ENCODE results near the gene ZNF561.
"Not testable (repeated sequence)": the region's sequence is repeated elsewhere in the genome, so short reads cannot be mapped to it uniquely, and the experiment has no call there.

Gene ZNF561

DNA sequence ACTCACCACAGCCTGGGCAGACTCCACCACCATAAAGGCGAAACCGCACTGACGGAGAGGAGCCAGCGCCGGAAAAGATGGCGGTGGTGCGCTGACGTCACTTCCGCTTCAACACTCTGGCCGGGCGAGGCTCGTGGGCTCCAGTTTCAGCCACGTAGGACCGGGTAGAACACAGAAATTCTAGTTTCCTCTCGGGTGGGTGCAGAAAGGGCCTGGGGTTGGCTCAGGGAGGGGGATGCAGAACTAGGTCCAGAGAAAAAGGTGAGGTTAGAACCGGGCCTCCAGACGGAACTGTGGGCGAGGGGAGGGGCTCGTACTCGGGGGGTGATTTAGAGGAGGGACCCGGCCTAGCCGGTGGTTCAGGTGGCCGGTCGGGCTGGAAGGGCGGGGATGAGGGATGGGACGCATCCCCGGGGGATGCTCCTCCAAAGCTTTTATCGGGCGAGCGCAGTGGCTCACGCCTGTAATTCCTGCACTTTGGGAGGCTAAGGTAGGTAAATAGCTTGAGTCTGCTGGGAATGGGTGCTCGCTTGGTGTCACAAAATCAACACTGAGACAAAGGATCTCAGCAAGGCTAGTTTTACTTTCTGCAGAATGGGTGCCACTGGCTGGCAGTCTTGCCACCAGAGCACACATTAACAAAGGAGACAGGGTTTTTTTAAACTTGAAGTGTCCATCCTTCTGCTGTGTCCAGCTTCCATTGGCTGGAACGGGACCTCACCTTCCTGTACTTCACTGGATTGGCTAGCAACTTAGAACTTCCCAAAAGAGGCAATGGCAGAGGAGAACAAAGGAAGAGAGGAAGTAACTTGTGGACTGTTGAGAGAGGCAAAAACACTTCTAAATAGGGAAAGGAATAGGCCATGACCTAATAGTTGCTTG, at the start of gene ZNF561:
Gene ZNF561 (minus strand): TSS at position 77 of the 882 bp plus-strand sequence. CDS start 1,776 bp downstream, outside the sequence.
- peak; percentile 71 for DNase-seq (ENCODE audit: low read depth)
- TF ChIP-seq, protein P1, sequence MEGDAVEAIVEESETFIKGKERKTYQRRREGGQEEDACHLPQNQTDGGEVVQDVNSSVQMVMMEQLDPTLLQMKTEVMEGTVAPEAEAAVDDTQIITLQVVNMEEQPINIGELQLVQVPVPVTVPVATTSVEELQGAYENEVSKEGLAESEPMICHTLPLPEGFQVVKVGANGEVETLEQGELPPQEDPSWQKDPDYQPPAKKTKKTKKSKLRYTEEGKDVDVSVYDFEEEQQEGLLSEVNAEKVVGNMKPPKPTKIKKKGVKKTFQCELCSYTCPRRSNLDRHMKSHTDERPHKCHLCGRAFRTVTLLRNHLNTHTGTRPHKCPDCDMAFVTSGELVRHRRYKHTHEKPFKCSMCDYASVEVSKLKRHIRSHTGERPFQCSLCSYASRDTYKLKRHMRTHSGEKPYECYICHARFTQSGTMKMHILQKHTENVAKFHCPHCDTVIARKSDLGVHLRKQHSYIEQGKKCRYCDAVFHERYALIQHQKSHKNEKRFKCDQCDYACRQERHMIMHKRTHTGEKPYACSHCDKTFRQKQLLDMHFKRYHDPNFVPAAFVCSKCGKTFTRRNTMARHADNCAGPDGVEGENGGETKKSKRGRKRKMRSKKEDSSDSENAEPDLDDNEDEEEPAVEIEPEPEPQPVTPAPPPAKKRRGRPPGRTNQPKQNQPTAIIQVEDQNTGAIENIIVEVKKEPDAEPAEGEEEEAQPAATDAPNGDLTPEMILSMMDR (IDR thresholded peaks at IDR 0.05; ENCODE audit: control insufficient read depth, extremely low read depth, insufficient read depth), result no peak
- H3K4me3 ChIP-seq (ENCODE audit: low read depth, low read length), result peak within 1 kb of the TSS; percentile 85

DNA sequence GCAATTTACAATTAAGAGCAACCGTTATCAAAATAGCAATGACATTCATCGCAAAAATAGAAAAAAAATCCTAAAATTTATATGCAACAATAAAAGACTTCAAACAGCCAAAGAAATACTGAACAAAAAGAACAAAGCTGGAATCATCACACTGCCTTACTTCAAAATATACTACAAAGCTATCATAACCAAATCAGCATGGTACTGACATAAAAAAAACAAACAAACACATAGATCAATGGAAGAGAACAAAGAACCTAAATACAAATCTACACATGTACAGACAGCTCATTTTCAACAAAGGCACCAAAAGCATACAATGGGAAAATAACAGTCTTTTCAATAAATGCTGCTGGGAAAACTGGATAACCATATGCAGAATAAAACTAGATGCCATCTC, 47.5 kb upstream of the ZNF561 start:
- TF ChIP-seq, protein P1 (IDR thresholded peaks at IDR 0.05; ENCODE audit: control insufficient read depth, extremely low read depth, insufficient read depth), result no peak
- no peak overlapping the region for H3K4me3 ChIP-seq (ENCODE audit: low read depth, low read length)
- DNase-seq (ENCODE audit: low read depth), result no peak

DNA sequence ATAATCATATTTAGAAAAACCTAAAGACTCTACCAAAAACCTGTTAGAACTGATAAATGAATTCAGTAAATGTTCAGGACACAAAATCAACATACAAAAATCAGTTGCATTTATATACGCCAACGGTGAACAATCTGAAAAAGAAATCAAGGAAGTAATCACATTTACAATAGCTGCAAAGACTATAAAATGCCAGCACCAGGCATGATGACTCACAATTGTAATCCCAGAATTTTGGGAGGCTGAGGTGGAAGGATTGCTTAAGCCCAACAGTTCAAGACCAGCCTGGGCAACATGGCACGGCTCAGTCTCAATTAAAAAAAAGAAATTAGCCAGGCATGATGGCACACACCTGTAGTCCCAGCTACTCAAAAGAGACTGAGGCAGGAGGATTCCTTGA, 46.9 kb upstream of the ZNF561 start:
- H3K4me3 ChIP-seq (ENCODE audit: low read depth, low read length), result no peak overlapping the region
- no peak for DNase-seq (ENCODE audit: low read depth)
- TF ChIP-seq, protein P1 (IDR thresholded peaks at IDR 0.05; ENCODE audit: control insufficient read depth, extremely low read depth, insufficient read depth), result no peak

DNA sequence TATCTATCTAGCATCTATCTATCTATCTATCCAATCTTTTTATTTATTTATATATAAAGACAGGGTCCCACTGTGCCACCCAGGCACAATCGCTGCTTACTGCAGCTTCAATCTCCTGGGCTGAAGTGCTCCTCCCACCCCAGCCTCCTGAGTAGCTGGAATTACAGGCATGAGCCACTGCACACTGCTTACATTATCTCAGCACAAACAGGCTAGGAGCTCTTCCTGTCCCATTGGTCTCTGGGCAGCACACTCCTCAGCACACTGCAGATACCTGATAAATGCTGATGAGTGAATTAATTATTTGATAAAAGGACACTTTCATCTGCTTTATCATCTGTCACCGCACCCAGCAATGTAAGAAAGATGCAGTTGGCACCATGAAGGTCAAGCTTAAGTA, 37.7 kb upstream of the ZNF561 start:
- H3K4me3 ChIP-seq (ENCODE audit: low read depth, low read length), result no peak overlapping the region
- DNase-seq (ENCODE audit: low read depth), result no peak

DNA sequence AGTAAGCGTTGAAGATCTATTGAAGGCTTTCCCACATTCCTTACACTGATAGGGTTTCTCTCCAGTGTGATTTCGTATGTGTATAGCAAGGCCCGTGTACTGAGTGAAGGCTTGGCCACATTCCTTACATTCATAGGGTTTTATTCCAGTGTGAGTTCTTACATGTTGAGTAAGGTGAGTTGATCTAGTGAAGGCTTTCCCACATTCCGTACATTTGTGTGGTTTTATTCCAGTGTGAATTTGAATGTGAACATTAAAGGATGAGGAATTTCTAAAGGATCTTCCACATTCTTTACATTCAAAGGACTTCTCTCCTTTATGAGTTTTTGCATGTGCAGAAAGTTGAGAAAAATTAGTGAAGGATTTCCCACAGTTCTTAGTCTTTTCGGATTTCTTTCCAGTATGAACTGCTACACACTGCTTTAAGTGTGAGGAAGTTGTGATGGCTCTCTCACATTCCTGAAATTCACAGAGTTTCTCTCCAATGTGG, 32.1 kb upstream of the ZNF561 start:
- not testable (repeated sequence) for DNase-seq (ENCODE audit: low read depth); H3K4me3 ChIP-seq (ENCODE audit: low read depth, low read length)

More for the DNA sequence above, 37.7 kb upstream of the ZNF561 start:
- TF ChIP-seq, protein P1 (IDR thresholded peaks at IDR 0.05; ENCODE audit: control insufficient read depth, extremely low read depth, insufficient read depth), result no peak

DNA sequence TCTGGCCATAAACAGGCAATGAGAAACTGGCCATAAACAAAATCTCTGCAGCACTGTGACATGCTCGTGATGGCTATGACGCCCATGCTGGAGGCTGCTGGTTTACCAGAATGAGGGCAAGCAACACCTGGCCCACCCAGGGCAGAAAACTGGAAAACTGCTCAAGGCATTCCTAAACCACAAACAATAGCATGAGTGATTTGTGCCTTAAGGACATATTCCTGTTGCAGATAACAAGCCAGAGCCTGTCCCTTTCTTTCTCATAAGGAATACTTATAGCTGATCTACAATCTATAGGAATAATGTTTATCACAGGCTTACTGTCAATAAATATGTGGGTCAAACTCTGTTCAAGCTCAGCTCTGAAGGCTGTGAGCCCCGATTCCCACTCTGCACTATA, 30.4 kb upstream of the ZNF561 start:
- DNase-seq (ENCODE audit: low read depth); H3K4me3 ChIP-seq (ENCODE audit: low read depth, low read length): not testable (repeated sequence)

DNA sequence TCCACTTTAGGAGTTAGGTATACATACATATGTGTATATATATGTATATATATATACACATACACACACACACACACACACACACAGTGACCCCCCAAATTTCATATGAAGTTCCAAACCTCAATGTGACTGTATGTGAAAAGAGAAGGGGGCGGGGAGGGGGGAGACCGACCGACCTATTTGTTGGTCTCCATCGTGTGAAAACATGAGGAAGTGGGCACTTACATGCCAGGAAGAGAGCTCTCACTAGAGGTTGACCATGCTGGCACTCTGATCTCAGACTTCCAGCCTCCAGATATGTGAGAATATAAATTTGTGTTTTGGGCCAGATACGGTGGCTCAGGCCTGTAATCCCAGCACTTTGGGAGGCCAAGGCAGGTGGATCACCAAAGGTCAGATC, 29.3 kb upstream of the ZNF561 start:
- TF ChIP-seq, protein P1 (IDR thresholded peaks at IDR 0.05; ENCODE audit: control insufficient read depth, extremely low read depth, insufficient read depth), result no peak
- DNase-seq (ENCODE audit: low read depth), result no peak
- no peak overlapping the region for H3K4me3 ChIP-seq (ENCODE audit: low read depth, low read length)

DNA sequence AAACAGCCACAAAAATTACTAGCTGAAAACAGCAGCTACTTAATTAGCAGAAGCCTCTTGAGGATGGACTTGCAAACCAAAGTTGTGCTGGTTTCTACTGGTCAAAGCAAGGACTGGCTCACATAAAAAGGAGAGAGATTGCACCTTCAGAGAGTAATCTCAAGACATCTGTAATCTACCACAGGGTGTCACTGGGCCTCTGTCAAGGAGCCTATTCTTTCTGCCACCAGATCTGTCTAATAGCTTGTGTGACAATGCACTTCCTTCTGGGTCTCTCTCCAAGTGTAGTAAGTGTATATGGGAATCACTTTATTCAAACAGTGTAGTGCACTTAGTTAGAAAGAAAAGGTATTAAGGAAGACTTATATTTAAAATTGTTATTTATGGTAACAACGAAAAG, 24.4 kb upstream of the ZNF561 start:
- TF ChIP-seq, protein P1 (IDR thresholded peaks at IDR 0.05; ENCODE audit: control insufficient read depth, extremely low read depth, insufficient read depth), result no peak
- H3K4me3 ChIP-seq (ENCODE audit: low read depth, low read length), result no peak overlapping the region
- no peak for DNase-seq (ENCODE audit: low read depth)

Data from LNCaP clone FGC (cell line).